ENCODE data around the gene SULF2.

- TF ChIP-seq CTCF (IDR thresholded peaks at IDR 0.05) (no peak), EZH2phosphoT487 (IDR thresholded peaks at IDR 0.05) (no peak)
Measured at GRCh38 chr20:47799116-47799715, 13.9 kb upstream of the SULF2 start.
